Stimulated activated CD8-positive, alpha-beta memory T cell treated with anti-CD3 and anti-CD28 coated beads, Interleukin-2, amount 100 ng/mL, for 48 hours (primary cell): ENCODE data around the gene DHCR24.

Experiments
- DNase-seq, 2 donors: peaks; one replicate each; pipeline ENCODE4 v3.0.0-alpha.2; 2020; ENCODE audit warnings: low read depth in 2 of 2

The DHCR24 gene

GRCh38 chr1:54846301-54846700, 40.7 kb downstream of the DHCR24 start:
- no peak for DNase-seq

- DNase-seq = no peak
Observed at GRCh38 chr1:54845772-54846171, 41.2 kb downstream of the DHCR24 start.

- DNase-seq = no peak
Observed at GRCh38 chr1:54844564-54844963, 42.4 kb downstream of the DHCR24 start.

- no peak for DNase-seq
Observed at GRCh38 chr1:54843449-54843848, 43.5 kb downstream of the DHCR24 start.

GRCh38 chr1:54842963-54843362, 44.0 kb downstream of the DHCR24 start:
- no peak for DNase-seq

- no peak for DNase-seq
Observed at GRCh38 chr1:54842206-54842915, 44.6 kb downstream of the DHCR24 start.

GRCh38 chr1:54839824-54840223, 47.2 kb downstream of the DHCR24 start:
- no peak for DNase-seq

- DNase-seq = no peak
Observed at GRCh38 chr1:54838565-54839180, 48.3 kb downstream of the DHCR24 start.

- DNase-seq = no peak
Observed at GRCh38 chr1:54837002-54837853, 49.8 kb downstream of the DHCR24 start.

- no peak for DNase-seq
Observed at GRCh38 chr1:54836594-54836993, 50.4 kb downstream of the DHCR24 start.

GRCh38 chr1:54835970-54836369, 51.0 kb downstream of the DHCR24 start:
- no peak for DNase-seq

- no peak for DNase-seq
Observed at GRCh38 chr1:54835131-54835898, 51.7 kb downstream of the DHCR24 start.

GRCh38 chr1:54834007-54834541, 52.9 kb downstream of the DHCR24 start:
- DNase-seq = no peak

GRCh38 chr1:54833121-54833520, 53.9 kb downstream of the DHCR24 start:
- no peak for DNase-seq

- no peak for DNase-seq
Observed at GRCh38 chr1:54826226-54826816, 60.7 kb downstream of the DHCR24 start.

- DNase-seq = no peak
Observed at GRCh38 chr1:54825696-54826095, 61.3 kb downstream of the DHCR24 start.

GRCh38 chr1:54823670-54824069, 63.3 kb downstream of the DHCR24 start:
- no peak for DNase-seq

GRCh38 chr1:54819733-54820132, 67.3 kb downstream of the DHCR24 start:
- DNase-seq = no peak

- DNase-seq = no peak
Observed at GRCh38 chr1:54819195-54819536, 67.8 kb downstream of the DHCR24 start.

- DNase-seq = no peak
Observed at GRCh38 chr1:54818461-54819194, 68.4 kb downstream of the DHCR24 start.

GRCh38 chr1:54816951-54817350, 70.0 kb downstream of the DHCR24 start:
- DNase-seq = no peak
